ENCODE results near the gene LRRC32.

GRCh38 chr11:76682684-76683083, 12.1 kb upstream of the LRRC32 start:
- no peak for TF ChIP-seq POLR2A (IDR thresholded peaks at IDR 0.05; ENCODE audit: low read length)
- no peak for TF ChIP-seq GATA1 (IDR thresholded peaks at IDR 0.05; ENCODE audit: low read depth, low read length)

Measured in erythroblast (primary cell).